ENCODE measurements around the gene ASIC2.

Gene ASIC2

GRCh38 chr17:33291248-33292200, 1.6 kb downstream of the ASIC2 start:
- no peak overlapping the region for H3K4me3 ChIP-seq (ENCODE audit: low read length)
- DNase-seq (ENCODE audit: low read depth, low spot score): no peak

DNA sequence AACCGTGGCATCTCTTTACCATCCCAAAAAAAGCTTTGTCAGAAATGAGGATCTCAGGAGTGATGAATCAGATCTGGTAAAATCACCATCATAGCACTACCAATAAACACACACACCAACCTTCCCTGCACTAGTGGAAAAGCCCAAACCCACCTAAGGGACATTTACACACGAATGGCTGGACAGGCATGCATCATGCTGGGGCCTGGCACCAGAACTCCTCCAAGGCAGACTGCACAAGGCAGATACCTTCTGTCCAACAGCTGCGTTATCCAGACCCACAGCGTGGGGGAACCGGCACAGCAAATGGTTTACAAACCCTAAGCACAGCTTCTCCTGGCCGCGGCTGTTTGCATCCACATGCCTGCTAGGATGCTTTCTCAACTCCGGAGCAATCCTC, 2.8 kb downstream of the ASIC2 start:
- DNase-seq (ENCODE audit: low read depth, low spot score): no peak
- H3K4me3 ChIP-seq (ENCODE audit: low read length): no peak overlapping the region

DNA sequence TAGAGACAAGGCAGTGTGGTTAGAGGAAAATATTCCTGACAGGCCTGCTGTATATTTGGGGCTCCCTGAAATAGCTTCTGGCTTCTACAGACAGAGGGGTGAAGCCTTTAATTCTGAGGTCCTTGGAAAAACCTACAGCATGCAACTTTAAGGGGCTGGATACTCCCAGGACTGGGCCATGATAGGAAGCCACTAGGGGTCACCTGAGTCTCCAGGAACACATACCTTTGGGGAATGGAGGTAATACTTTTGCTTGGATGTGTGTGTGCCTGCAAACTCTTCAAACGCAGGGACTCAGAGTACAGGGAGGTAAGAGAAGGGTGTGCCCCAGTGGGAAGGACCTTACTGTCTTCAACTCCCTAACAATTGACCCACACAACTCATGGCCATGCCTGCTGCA, 4.1 kb downstream of the ASIC2 start:
- no peak overlapping the region for H3K4me3 ChIP-seq (ENCODE audit: low read length)
- no peak for DNase-seq (ENCODE audit: low read depth, low spot score)

GRCh38 chr17:33287096-33287725, 5.9 kb downstream of the ASIC2 start:
- no peak for DNase-seq (ENCODE audit: low read depth, low spot score)
- no peak overlapping the region for H3K4me3 ChIP-seq (ENCODE audit: low read length)

GRCh38 chr17:33285413-33285812, 7.7 kb downstream of the ASIC2 start:
- DNase-seq (ENCODE audit: low read depth, low spot score): no peak
- no peak overlapping the region for H3K4me3 ChIP-seq (ENCODE audit: low read length)

GRCh38 chr17:33284022-33284421, 9.1 kb downstream of the ASIC2 start:
- no peak overlapping the region for H3K4me3 ChIP-seq (ENCODE audit: low read length)
- DNase-seq (ENCODE audit: low read depth, low spot score): no peak

GRCh38 chr17:33280162-33280943, 12.7 kb downstream of the ASIC2 start:
- DNase-seq (ENCODE audit: low read depth, low spot score): no peak
- no peak overlapping the region for H3K4me3 ChIP-seq (ENCODE audit: low read length)

DNA sequence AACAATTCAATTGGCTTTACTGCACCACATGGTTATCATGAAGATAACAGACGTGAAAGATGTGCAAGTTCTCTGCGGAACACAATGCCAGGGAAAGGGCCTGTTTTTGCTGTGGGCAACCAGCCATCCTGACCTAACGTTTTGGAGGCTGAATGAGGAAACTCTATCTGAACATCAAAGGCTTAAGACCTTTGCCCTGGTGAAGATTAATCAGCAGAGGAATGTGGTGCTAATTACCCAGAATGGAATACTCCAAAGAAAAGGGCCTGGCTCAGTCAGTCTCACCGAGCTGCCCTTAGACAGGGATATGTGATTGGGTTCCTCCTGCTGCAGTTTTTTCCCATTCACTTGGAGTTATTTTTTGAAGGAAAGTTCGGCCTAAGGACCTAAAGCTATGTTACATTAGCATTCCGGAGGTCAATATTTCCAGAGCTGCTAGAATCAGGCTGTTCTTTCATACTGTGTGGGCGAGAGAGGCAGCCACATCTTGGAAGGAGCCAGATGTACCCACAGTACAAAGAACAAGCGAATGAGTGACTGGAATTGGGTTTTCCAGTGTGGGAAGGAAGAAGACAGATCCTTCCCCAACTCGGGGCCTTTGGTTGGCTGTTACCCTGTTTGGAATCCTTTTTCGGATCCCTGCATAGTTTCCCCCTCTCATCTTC, 15.5 kb downstream of the ASIC2 start:
- H3K4me3 ChIP-seq (ENCODE audit: low read length): no peak overlapping the region
- no peak for DNase-seq (ENCODE audit: low read depth, low spot score)

DNA sequence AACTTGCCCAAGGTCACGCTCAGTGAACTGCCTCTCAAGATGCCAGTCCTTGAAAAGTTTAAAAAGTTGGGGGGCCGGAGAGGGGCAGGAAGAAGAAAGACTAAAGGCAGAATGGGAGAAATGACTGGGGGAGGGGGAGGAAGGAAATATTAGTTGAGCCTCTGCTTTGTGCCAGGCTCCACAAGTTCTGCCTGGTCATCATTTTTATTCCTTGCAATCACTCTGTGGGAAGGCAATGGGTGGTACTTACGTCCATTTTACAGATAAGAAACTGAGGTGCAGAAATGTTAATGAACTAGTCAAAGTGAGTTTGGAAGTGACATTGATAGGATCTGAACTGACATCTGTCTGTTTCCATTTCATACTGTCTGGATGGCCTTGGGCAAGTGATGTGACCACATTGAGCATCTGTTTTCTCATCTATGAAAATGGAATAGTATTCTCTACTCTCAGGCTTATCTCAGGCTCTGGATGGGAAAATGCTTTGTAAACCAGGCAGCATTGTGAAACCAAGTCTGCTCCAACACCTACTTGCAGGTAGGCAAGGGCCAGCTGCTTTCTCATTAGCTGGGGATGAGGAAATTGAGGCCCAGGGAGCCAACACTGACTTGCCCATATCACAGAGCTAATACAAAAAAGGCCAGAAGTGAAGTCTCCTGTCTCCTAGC, 19.2 kb downstream of the ASIC2 start:
- H3K4me3 ChIP-seq (ENCODE audit: low read length): no peak overlapping the region
- no peak for DNase-seq (ENCODE audit: low read depth, low spot score)

GRCh38 chr17:33273271-33273670, 19.8 kb downstream of the ASIC2 start:
- DNase-seq (ENCODE audit: low read depth, low spot score): no peak

GRCh38 chr17:33272438-33272837, 20.7 kb downstream of the ASIC2 start:
- no peak overlapping the region for H3K4me3 ChIP-seq (ENCODE audit: low read length)
- no peak for DNase-seq (ENCODE audit: low read depth, low spot score)

More at GRCh38 chr17:33273271-33273670, 19.8 kb downstream of the ASIC2 start:
- H3K4me3 ChIP-seq (ENCODE audit: low read length): no peak overlapping the region

- no peak overlapping the region for H3K4me3 ChIP-seq (ENCODE audit: low read length)
- DNase-seq (ENCODE audit: low read depth, low spot score): no peak
Measured at GRCh38 chr17:33269337-33270060, 23.6 kb downstream of the ASIC2 start.

DNA sequence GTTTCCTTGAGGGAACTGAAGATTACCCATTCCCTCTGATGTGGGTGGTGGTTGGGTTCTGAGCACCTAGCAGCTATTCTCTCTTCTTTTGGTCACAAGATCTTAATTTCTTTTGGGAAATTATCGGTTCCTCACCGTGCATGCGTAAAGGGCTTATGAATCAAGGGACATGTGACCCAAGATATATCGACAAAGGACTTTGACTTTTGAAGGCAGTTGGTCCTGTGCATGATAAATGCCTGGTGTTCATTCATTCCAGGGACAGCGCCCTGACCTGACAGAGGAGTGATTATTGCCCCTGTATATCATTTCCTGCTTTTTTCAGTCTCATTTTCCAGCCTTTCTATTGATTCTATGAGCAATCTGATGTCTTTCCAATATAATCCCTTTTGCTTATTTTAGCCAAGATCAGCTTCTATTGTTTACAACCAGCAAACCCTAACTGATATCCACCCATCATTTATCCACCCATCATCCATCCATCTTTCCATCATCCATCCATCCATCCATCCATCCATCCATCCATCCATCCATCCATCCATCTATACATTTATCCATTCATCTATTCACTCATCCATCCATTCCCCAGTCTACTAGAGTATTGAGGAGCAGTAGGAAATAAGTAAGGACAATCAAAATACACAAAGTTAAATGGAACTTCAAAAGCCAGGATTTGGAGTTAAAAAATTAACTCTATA, 25.1 kb downstream of the ASIC2 start:
- no peak for DNase-seq (ENCODE audit: low read depth, low spot score)
- no peak overlapping the region for H3K4me3 ChIP-seq (ENCODE audit: low read length)

GRCh38 chr17:33267271-33267790, 25.8 kb downstream of the ASIC2 start:
- DNase-seq (ENCODE audit: low read depth, low spot score): no peak
- H3K4me3 ChIP-seq (ENCODE audit: low read length): no peak overlapping the region

DNA sequence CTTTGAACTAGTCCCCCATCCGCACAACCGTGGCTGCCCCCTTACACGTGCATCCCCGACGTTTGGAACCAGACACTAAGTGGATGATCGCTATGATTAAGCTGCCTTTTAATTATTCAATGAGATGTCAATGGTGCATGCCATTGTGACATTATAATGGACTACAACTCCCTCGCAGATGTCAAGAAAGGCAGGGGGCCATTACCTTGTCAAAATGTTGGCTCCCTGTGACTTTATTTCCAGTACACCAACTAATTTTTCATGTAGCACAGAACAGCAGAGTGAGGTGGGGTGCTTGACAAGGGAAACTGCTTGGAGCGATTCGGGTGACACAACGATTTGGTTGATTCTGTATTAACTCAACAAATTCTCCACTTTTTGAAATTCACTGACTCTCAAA, 26.5 kb downstream of the ASIC2 start:
- H3K4me3 ChIP-seq (ENCODE audit: low read length): no peak overlapping the region
- no peak for DNase-seq (ENCODE audit: low read depth, low spot score)

DNA sequence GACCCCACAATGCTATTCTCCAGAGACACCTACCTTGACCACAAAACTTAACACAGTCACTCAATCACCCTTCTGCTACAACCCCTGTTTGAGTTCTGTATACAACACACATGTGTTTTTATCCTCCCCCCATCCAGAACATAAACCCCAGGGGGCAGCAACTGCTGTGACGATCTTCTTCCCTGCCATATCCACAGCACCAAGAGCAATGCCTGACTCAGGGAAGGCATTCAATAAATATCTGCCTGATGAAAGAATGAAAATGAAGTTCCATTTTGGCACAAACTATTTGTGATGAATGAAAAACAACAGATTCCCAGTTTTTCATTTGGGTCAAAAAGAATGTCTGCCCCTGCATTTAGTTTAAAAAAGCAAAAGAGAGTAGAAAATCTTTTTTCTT, 27.0 kb downstream of the ASIC2 start:
- DNase-seq (ENCODE audit: low read depth, low spot score): no peak
- no peak overlapping the region for H3K4me3 ChIP-seq (ENCODE audit: low read length)

DNA sequence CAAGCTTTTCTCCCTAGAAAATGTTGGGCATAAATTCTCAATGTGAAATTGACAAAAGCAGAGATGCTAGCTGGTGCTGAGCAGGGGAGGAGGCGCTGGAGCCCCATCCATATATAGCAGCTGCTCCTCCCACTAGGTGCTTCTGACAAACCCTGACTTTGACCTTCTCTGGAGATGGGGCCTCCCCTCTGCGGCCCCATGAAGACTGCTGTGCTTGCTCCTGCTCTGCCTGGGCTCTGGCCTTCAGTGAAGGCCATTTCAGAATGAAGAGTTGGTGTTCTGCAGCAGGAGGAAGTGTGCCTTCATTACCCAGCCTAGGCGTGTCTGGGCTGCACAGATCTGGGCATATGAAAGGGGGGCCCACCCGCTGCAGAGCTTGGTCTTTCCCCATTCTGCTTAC, 29.7 kb downstream of the ASIC2 start:
- no peak for DNase-seq (ENCODE audit: low read depth, low spot score)
- no peak overlapping the region for H3K4me3 ChIP-seq (ENCODE audit: low read length)

All from Jurkat, Clone E6-1 (cell line).